HEK293 (cell line): ENCODE measurements around the gene E2F1.

Experiments
- CTCF ChIP-seq: fragments of 450-650 bp; formaldehyde crosslinking; IDR thresholded peaks from 2 replicates; pipeline ENCODE4 v1.5.1; 2016; ENCODE audit warnings: missing biosample characterization, missing genetic modification characterization
- GLIS2 ChIP-seq: fragments of 450-650 bp; formaldehyde crosslinking; IDR thresholded peaks from 2 replicates; pipeline ENCODE4 v1.5.1; 2016; ENCODE audit warnings: missing biosample characterization, missing genetic modification characterization
- HOXA7 ChIP-seq: sonication (generic); formaldehyde crosslinking; IDR thresholded peaks from 2 replicates; pipeline ENCODE4 v1.8.1; 2022; ENCODE audit warnings: missing genetic modification reagents, borderline replicate concordance
- KLF17 ChIP-seq: fragments of 450-650 bp; formaldehyde crosslinking; IDR thresholded peaks from 2 replicates; pipeline ENCODE4 v1.5.1; 2016; ENCODE audit warnings: missing biosample characterization, missing genetic modification characterization
- KLF7 ChIP-seq: fragments of 450-650 bp; formaldehyde crosslinking; IDR thresholded peaks from 2 replicates; pipeline ENCODE4 v1.5.1; 2016; ENCODE audit warnings: missing biosample characterization, missing genetic modification characterization, borderline replicate concordance
- KLF9 ChIP-seq: fragments of 450-650 bp; formaldehyde crosslinking; IDR thresholded peaks from 2 replicates; pipeline ENCODE4 v1.5.1; 2016; ENCODE audit warnings: missing biosample characterization, missing genetic modification characterization, low read depth
- PBX3 ChIP-seq: sonication (generic); formaldehyde crosslinking; IDR thresholded peaks from 2 replicates; pipeline ENCODE4 v1.8.1; 2022; ENCODE audit warnings: mild to moderate bottlenecking, moderate library complexity, missing genetic modification reagents
- PRDM1 ChIP-seq: fragments of 450-650 bp; formaldehyde crosslinking; IDR thresholded peaks from 2 replicates; pipeline ENCODE4; 2016; ENCODE audit warnings: missing biosample characterization, missing genetic modification characterization
- REST ChIP-seq: fragments of 450-650 bp; formaldehyde crosslinking; IDR thresholded peaks from 2 replicates; pipeline ENCODE4 v1.5.1; 2016; ENCODE audit warnings: missing biosample characterization, missing genetic modification characterization
- SP2 ChIP-seq: fragments of 450-650 bp; formaldehyde crosslinking; IDR thresholded peaks from 2 replicates; pipeline ENCODE4 v1.5.1; 2016; ENCODE audit warnings: missing biosample characterization, missing genetic modification characterization
- SP3 ChIP-seq: fragments of 450-650 bp; formaldehyde crosslinking; IDR thresholded peaks from 2 replicates; pipeline ENCODE4 v1.5.1; 2016; ENCODE audit warnings: missing biosample characterization, missing genetic modification characterization
- ZBTB48 ChIP-seq: fragments of 450-650 bp; formaldehyde crosslinking; IDR thresholded peaks from 2 replicates; pipeline ENCODE4 v1.5.1; 2016; ENCODE audit warnings: missing biosample characterization, missing genetic modification characterization
- ZNF174 ChIP-seq: fragments of 450-650 bp; formaldehyde crosslinking; IDR thresholded peaks from 2 replicates; pipeline ENCODE4 v1.5.0; 2017; ENCODE audit warnings: missing biosample characterization, mild to moderate bottlenecking, missing genetic modification characterization
- ZNF175 ChIP-seq: fragments of 450-650 bp; formaldehyde crosslinking; IDR thresholded peaks from 2 replicates; pipeline ENCODE4 v1.5.1; 2016; ENCODE audit warnings: missing biosample characterization, missing genetic modification characterization
- ZNF202 ChIP-seq: fragments of 450-650 bp; formaldehyde crosslinking; IDR thresholded peaks from 2 replicates; pipeline ENCODE4 v1.5.1; 2016; ENCODE audit warnings: missing biosample characterization, missing genetic modification characterization, borderline replicate concordance
- ZNF335 ChIP-seq: fragments of 450-650 bp; formaldehyde crosslinking; conservative IDR thresholded peaks from 2 replicates; pipeline ENCODE4 v1.5.1; 2016; ENCODE audit warnings: missing biosample characterization, missing genetic modification characterization
- ZNF341 ChIP-seq: fragments of 450-650 bp; formaldehyde crosslinking; IDR thresholded peaks from 2 replicates; pipeline ENCODE4; 2016; ENCODE audit warnings: low read depth, missing biosample characterization, missing genetic modification characterization
- ZNF394 ChIP-seq: fragments of 450-650 bp; formaldehyde crosslinking; IDR thresholded peaks from 2 replicates; pipeline ENCODE4 v1.5.1; 2016; ENCODE audit warnings: missing biosample characterization, missing genetic modification characterization, mild to moderate bottlenecking, moderate library complexity, borderline replicate concordance
- ZNF398 ChIP-seq: fragments of 450-650 bp; formaldehyde crosslinking; IDR thresholded peaks from 2 replicates; pipeline ENCODE4 v1.5.1; 2017; ENCODE audit warnings: missing biosample characterization, missing genetic modification characterization
- ZNF449 ChIP-seq: fragments of 450-650 bp; formaldehyde crosslinking; IDR thresholded peaks from 2 replicates; pipeline ENCODE4 v1.5.1; 2017; ENCODE audit warnings: missing biosample characterization, mild to moderate bottlenecking, missing genetic modification characterization, moderate library complexity
- ZNF560 ChIP-seq: fragments of 450-650 bp; formaldehyde crosslinking; IDR thresholded peaks from 2 replicates; pipeline ENCODE4 v1.5.1; 2017; ENCODE audit warnings: missing biosample characterization, missing genetic modification characterization, borderline replicate concordance
- ZNF660 ChIP-seq: fragments of 450-650 bp; IDR thresholded peaks from 2 replicates; pipeline ENCODE4 v1.5.1; 2018; ENCODE audit warnings: missing biosample characterization, mild to moderate bottlenecking, missing genetic modification characterization
- ZNF785 ChIP-seq: fragments of 450-650 bp; formaldehyde crosslinking; IDR thresholded peaks from 2 replicates; pipeline ENCODE4 v1.5.1; 2016; ENCODE audit warnings: missing biosample characterization, missing genetic modification characterization
- TF ChIP-seq, protein P1 (sequence below): fragments of 450-650 bp; formaldehyde crosslinking; optimal IDR thresholded peaks from 2 replicates; pipeline ENCODE3; 2016; ENCODE audit warnings: missing biosample characterization, mild to moderate bottlenecking, missing genetic modification characterization
- TF ChIP-seq, protein P2 (sequence below): fragments of 450-650 bp; formaldehyde crosslinking; IDR thresholded peaks from 2 replicates; pipeline ENCODE4 v1.5.1; 2016; ENCODE audit warnings: missing biosample characterization, missing genetic modification characterization

The E2F1 gene

DNA sequence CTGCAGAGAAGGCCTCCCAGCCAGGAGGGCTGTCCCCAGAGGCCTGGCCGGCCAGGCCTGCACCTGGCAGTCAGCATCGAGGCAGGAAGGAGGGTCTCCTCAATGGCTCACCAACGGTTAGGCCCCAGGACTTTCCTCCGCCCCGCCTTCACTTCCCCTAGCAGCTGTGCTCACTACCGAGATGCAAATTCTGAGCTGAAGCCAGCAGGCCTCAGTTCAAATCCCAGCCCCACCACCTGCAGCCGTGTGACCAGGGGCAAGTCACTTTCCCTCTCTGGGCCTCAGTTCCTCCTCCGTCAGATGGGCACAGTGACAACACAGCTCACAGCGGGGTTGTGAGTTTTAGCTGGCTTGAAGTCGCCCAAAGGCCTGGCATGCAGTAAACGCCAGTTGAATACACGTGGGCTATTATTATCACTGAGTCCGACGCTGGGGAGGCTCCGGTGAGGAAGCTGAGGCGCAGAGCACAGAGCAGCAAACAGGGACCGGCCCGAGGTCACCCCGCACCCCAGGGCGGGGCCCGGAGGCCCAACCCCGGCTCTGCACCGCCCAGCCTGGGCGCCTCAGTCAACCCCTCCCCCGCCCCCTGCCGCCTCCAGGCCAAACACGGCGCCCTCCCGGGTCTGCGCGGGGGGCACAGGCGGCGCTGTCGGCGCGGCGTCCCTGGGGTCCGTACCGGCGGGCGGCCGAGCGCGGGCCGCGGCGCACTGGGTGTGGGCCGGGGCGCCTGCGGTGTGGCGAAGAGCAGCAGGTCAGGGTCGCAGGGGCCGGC is 671 bp downstream of the E2F1 start (continued):
- no peak for TF ChIP-seq ZNF394 (tag by site-specific recombination)
- TF ChIP-seq ZNF785, result no peak
- TF ChIP-seq REST, result no peak
- 0 out of 2 replicates have a peak, but pooled peaks have one; percentile 42 for TF ChIP-seq ZNF341
- TF ChIP-seq PRDM1, result peak; percentile 43; the same call in 1 of the 2 replicates
- no peak for TF ChIP-seq ZNF202 (tag by site-specific recombination)
- TF ChIP-seq KLF7 (tag by site-specific recombination), result peak; percentile 58; the same call in 1 of the 2 replicates
- peak; percentile 66 for TF ChIP-seq SP2 (tag by site-specific recombination)
- TF ChIP-seq PBX3 (CRISPR knock-in tag), result 0 out of 2 replicates have a peak, but pooled peaks have one; percentile 55
- no peak for TF ChIP-seq ZNF660
- peak; percentile 88 for TF ChIP-seq KLF17
- TF ChIP-seq ZNF449 (tag by site-specific recombination), result peak; percentile 56; the same call in 1 of the 2 replicates
- peak; percentile 66 for TF ChIP-seq ZNF335 (tag by site-specific recombination)
- no peak for TF ChIP-seq ZNF560 (tag by site-specific recombination)
- TF ChIP-seq GLIS2 (tag by site-specific recombination), result 0 out of 2 replicates have a peak, but pooled peaks have one; percentile 16
- TF ChIP-seq, protein P1, sequence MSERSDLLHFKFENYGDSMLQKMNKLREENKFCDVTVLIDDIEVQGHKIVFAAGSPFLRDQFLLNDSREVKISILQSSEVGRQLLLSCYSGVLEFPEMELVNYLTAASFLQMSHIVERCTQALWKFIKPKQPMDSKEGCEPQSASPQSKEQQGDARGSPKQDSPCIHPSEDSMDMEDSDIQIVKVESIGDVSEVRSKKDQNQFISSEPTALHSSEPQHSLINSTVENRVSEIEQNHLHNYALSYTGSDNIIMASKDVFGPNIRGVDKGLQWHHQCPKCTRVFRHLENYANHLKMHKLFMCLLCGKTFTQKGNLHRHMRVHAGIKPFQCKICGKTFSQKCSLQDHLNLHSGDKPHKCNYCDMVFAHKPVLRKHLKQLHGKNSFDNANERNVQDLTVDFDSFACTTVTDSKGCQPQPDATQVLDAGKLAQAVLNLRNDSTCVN (tag by site-specific recombination), result peak; percentile 33
- TF ChIP-seq, protein P2, sequence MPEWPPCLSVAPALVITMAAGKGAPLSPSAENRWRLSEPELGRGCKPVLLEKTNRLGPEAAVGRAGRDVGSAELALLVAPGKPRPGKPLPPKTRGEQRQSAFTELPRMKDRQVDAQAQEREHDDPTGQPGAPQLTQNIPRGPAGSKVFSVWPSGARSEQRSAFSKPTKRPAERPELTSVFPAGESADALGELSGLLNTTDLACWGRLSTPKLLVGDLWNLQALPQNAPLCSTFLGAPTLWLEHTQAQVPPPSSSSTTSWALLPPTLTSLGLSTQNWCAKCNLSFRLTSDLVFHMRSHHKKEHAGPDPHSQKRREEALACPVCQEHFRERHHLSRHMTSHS (tag by site-specific recombination), result no peak
- no peak for TF ChIP-seq ZBTB48 (tag by site-specific recombination)
- no peak for TF ChIP-seq ZNF174 (tag by site-specific recombination)
- peak; percentile 51 for TF ChIP-seq SP3
- no peak for TF ChIP-seq ZNF175 (tag by site-specific recombination)
- TF ChIP-seq ZNF398 (tag by site-specific recombination), result no peak
- TF ChIP-seq KLF9 (tag by site-specific recombination), result peak; percentile 49
- TF ChIP-seq HOXA7 (CRISPR knock-in tag), result no peak
- TF ChIP-seq CTCF (tag by site-specific recombination), result 0 out of 2 replicates have a peak, but pooled peaks have one; percentile 8
